GM10266 (cell line): Measurements from ENCODE around the gene IRAK1.
A peak's percentile ranks its signal among the peaks of the same experiment; 100 is the strongest.

ENCODE experiments used
- DNase-seq: peaks from one replicate; pipeline ENCODE4 v3.0.0; 2012; ENCODE audit errors: extremely low spot score
- TF ChIP-seq, protein P1 (sequence below): IDR thresholded peaks from 2 replicates; pipeline ENCODE4 v1.5.1; 2012; ENCODE audit warnings: mild to moderate bottlenecking, low read depth; ENCODE audit not compliant: control insufficient read depth, insufficient read depth; ENCODE audit errors: missing control alignments

IRAK1 gene

DNA sequence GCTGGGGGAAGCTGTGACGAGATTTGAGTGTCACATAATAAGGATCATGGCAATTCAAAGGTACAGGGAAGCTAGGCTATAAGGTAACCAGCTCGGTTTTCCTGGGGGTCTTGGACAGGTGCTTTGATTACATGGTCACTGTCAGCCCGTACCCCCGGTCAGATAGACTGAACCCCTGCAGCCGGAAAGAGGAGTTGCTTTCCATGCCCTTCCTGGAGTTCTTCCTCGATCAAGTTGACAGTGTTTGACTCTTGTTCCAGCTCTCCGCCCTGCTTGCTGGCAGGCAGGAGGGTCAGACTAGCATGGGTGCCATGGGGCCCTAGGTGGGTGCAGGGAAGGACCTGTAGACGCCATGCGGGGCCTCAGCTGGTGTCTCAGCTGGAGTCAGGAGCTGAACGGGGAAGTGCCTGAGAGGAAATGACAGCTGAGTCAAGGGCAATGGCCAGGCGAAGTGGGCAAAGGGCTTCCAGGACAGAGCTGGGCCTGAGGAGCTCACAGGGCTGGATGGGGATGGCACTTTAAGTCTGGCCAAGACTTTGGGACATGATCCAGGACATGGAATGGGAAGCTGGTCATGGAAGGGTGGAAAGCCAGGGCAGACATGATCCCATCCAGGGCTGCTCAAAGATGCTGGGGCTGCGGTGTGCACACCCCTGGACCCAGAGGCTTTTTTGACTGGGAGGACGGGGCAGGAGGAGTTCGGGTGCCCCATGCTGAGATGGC lies 45.5 kb downstream of the IRAK1 start:
- no peak for DNase-seq
- TF ChIP-seq, protein P1, sequence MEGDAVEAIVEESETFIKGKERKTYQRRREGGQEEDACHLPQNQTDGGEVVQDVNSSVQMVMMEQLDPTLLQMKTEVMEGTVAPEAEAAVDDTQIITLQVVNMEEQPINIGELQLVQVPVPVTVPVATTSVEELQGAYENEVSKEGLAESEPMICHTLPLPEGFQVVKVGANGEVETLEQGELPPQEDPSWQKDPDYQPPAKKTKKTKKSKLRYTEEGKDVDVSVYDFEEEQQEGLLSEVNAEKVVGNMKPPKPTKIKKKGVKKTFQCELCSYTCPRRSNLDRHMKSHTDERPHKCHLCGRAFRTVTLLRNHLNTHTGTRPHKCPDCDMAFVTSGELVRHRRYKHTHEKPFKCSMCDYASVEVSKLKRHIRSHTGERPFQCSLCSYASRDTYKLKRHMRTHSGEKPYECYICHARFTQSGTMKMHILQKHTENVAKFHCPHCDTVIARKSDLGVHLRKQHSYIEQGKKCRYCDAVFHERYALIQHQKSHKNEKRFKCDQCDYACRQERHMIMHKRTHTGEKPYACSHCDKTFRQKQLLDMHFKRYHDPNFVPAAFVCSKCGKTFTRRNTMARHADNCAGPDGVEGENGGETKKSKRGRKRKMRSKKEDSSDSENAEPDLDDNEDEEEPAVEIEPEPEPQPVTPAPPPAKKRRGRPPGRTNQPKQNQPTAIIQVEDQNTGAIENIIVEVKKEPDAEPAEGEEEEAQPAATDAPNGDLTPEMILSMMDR = no peak

DNA sequence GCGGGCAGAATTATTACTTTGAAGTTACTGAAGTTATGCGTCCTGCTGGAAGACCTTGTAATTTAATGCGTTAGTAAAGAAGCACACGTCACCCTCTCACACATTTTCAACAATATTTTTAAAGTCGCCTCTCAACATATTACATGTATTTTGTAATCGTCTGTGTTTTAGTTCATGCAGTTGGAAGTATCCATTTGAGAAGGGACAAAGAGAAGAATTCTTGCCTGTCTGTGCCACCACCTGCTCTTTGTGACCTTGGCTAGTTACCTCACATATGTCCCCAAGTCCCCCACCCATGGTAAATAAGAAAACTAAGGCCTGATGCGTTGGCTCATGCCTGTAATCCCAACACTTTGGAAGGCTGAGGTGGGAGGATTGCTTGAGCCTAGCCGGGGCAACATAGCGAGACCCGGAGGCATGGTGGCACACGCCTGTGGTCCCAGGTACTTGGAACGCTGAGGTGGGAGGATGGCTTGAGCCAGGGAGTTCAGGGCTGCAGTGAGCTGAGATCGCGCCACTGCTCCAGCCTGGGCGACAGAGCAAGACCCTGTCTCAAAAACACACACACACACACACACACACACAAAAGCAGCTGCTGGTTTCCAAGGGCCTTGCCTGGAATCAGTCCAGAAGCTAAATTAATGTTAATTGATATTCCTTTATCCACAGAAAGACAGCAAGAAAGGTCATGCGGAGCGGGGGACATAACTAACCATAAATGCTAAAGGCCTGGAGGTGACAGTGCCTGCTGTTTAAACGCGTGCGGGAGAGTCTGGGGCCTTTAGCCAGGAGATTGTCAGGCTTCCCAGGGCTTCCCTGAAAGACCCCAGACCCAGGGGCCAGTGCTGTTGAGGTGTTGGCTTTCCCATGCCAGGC lies 46.3 kb downstream of the IRAK1 start:
- TF ChIP-seq, protein P1 = no peak
- no peak for DNase-seq

DNA sequence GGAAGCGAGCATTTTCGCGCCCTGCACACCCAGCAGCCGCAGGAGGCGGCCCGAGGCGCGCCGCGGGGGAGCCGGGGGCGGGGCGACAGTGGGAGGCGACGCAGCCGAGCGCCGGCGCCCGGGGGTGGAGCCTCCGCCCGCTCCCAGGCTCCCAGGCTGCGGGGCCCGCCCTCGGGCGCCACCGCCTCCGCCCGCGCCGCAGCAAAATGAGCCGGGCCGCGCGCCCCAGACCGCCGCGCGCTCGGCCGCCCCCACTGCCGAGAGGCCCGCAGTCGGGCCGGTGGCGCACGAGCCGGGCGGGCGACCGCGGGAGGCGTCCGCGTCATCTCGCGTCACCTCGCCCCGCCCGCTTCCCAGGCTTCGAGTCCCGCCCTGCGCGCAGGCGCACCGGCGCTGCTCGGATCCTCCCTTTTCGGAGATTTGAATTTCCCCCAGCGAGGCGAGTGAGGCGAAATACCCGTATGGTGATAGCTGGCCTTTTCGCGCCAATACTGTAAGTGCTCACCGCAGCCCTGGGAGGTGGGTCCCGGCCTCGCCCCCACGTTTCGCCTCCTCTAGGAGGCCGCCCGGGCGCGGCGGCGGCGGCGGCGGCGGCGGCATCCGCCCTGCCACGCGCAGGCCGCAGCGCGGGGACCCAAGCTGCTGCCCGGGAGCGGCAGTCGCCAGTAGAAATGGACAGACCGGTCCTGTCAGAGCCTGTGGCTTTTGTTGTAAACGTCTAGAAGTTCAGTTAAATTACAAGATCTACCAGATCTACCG lies 47.2 kb downstream of the IRAK1 start, which contains the start of gene TMEM187:
Gene TMEM187 (plus strand): TSS at position 387 of the 759 bp plus-strand sequence. CDS start 9,309 bp downstream, outside the sequence.
- DNase-seq = peak; percentile 93
- TF ChIP-seq, protein P1 = no peak

DNA sequence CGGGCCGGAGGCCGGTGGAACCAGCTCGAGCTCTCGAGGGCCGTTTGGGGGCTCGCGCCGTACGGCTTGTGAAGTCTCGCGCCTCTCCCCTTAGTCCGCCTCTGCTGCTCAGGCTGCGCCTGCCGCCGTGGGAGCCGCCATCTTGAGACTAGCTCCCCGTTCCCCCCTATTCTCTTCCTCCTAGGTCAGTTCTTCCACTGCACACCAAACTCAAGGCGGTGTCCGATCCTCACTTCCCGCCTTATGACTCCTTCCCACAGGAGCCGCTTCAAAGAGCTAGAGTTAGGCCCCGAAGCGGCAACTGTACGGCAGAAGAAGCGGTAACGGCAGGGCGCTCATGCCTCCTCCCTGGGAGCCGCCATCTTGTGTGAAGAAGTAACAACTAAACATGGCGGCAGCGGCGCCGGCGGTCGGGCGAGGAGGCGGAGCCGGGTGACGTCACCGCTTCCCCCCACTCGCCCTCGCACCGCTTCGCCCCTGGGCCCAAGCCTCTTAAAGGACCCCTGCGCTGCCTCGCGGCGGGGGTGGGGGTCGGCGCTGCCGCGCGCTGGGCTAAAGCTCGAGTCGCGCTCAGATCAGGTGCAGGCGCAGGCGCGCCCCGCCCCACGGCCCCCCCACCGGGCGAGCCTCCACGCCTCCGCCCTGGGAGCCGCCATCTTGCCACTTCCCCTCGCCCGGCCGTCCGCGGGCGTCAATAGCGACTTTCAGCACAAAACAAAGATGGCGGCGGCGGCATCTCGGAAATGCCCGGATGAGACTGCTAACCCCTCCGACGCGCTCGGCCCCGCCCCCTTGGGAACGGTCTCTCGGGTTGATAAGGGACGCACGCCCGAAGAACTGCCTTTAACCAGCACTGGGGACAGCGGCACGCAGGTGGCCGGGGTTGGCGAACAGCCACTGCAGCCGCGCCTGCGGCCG lies 48.0 kb downstream of the IRAK1 start, which contains the start of gene HCFC1:
Gene HCFC1 (minus strand): TSS at position 369 of the 918 bp plus-strand sequence. CDS start 978 bp downstream, outside the sequence.
- TF ChIP-seq, protein P1 = no peak
- DNase-seq = peak; percentile 81

DNA sequence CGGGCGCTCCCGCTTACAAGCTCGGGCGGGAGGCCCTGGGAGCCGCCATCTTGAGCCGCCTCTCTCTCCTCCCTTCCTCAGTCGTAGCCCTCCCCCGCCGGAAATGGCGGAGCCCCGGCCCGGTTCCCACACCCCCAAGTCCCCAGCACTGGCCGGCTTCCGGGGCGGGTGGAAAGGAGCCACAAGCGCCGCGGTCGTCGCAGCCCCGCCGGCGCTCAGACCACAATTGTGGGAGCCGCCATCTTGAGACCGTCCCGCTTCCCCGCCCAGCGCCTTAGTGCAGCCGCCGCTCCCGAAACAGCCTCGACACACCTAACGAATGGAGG lies 48.6 kb downstream of the IRAK1 start:
- peak; percentile 89 for DNase-seq
- TF ChIP-seq, protein P1 = no peak
